Uterus (tissue), 4 donors: ENCODE results near the gene ABHD6. TPM values are rescaled to one million over a fixed set of nuclear protein-coding genes. Genes with fewer than 3 reads are reported as not detected.
A peak's percentile ranks its signal among the peaks of the same experiment; 100 is the strongest.
"Not testable (repeated sequence)": the region's sequence is repeated elsewhere in the genome, so short reads cannot be mapped to it uniquely, and the experiment has no call there.

Experiments used
- DNase-seq, 2 donors: peaks; one replicate each; pipeline ENCODE4 v3.0.0-alpha.2; 2019 to 2020
- H3K27ac ChIP-seq, 2 donors: fragments of 200-600 bp; sonication (generic); 1 replicate in 1 of 2; 2 replicates in 1 of 2; pipeline ENCODE4 v1.5.1; 2016 to 2018
- H3K27me3 ChIP-seq, 2 donors: fragments of 200-600 bp; sonication (generic); one replicate each; pipeline ENCODE4 v1.5.1; 2018 to 2019; ENCODE audit warnings: control low read depth in 1 of 2
- H3K36me3 ChIP-seq, 2 donors: fragments of 200-600 bp; sonication (generic); one replicate each; pipeline ENCODE4 v1.5.1; 2019; ENCODE audit warnings: control low read depth in 1 of 2
- H3K4me1 ChIP-seq, 2 donors: fragments of 200-600 bp; sonication (generic); one replicate each; pipeline ENCODE4 v1.5.1; 2018 to 2019; ENCODE audit warnings: control low read depth in 1 of 2
- H3K4me3 ChIP-seq, 2 donors: fragments of 200-600 bp; sonication (generic); 1 replicate in 1 of 2; 2 replicates in 1 of 2; pipeline ENCODE4 v1.5.1; 2018 to 2019; ENCODE audit warnings: mild to moderate bottlenecking in 1 of 2
- H3K9me3 ChIP-seq, 2 donors: fragments of 200-600 bp; sonication (generic); one replicate each; pipeline ENCODE4 v1.5.1; 2019; ENCODE audit warnings: control low read depth in 1 of 2
- POLR2A ChIP-seq, 2 donors: fragments of 450-650 bp; IDR thresholded peaks; one replicate each; pipeline ENCODE4 v1.6.1; 2016; ENCODE audit warnings: antibody characterized with exemption in 2 of 2, mild to moderate bottlenecking in 1 of 2, moderate library complexity in 1 of 2
- intact Hi-C: fragments of 100-400 bp; cut with DNase I; formaldehyde crosslinking; loops from one replicate; pipeline ENCODE4 v1.15.1; 2023; ENCODE audit warnings: low total_unique reads
- total RNA-seq, 4 donors: library from RNA; depleted of rRNA in 3 of 4; stranded (reverse); fragments of >200 nt in 3 of 4; gene quantifications; one replicate each; pipeline versions ENCODE4 v1.1.0 to v1.2.4, GENCODE V29; 2014 to 2023
- TF ChIP-seq, protein P1 (sequence below), 4 experiments: fragments of 200-600 bp in 2 of 4; fragments of 450-650 bp in 2 of 4; sonication (generic) in 2 of 4; IDR thresholded peaks; one replicate each; pipeline ENCODE4 v1.5.1; 2016 to 2019; ENCODE audit warnings: antibody characterized with exemption in 4 of 4, mild to moderate bottlenecking in 2 of 4, moderate library complexity in 1 of 4
- donor health status: DM: yes; HTN: yes; CAD: no.

ABHD6 gene
- total RNA-seq, 4 donors from 2014 or later: 6.7 to 20.6 (median 15.8) TPM

DNA sequence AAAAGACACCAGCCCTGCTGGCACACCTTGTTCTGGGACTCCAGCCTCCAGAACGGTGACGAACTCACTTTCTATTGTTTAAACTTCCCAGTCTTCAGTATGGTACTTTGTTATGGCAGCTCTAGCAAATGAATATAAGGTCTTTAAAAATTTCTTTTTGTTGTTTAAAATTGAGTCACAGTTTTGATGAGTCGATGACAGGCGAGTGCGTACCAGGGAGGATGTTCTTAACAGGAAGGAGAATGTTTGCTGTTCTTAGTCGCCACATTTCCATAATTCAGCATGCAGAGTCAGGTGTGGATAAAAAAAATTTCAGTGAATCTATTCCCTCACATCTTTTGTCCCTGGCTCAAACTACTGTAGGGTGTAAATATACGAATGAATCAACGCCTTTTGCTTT is 39.2 kb upstream of the ABHD6 start:
- DNase-seq: no peak
- TF ChIP-seq, protein P1, sequence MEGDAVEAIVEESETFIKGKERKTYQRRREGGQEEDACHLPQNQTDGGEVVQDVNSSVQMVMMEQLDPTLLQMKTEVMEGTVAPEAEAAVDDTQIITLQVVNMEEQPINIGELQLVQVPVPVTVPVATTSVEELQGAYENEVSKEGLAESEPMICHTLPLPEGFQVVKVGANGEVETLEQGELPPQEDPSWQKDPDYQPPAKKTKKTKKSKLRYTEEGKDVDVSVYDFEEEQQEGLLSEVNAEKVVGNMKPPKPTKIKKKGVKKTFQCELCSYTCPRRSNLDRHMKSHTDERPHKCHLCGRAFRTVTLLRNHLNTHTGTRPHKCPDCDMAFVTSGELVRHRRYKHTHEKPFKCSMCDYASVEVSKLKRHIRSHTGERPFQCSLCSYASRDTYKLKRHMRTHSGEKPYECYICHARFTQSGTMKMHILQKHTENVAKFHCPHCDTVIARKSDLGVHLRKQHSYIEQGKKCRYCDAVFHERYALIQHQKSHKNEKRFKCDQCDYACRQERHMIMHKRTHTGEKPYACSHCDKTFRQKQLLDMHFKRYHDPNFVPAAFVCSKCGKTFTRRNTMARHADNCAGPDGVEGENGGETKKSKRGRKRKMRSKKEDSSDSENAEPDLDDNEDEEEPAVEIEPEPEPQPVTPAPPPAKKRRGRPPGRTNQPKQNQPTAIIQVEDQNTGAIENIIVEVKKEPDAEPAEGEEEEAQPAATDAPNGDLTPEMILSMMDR (IDR thresholded peaks at IDR 0.05): no peak
- no peak for TF ChIP-seq POLR2A (IDR thresholded peaks at IDR 0.05)
- H3K4me1 ChIP-seq: no peaks in the 10 kb centered on the region
- no peaks in the 10 kb centered on the region for H3K27me3 ChIP-seq
- H3K4me3 ChIP-seq: no peak overlapping the region
- H3K27ac ChIP-seq: peak overlapping the region in 1 of 2 donors; percentile 55
- intact Hi-C loops: no loop called here
- H3K36me3 ChIP-seq: no peaks in the 10 kb centered on the region
- no peaks in the 10 kb centered on the region for H3K9me3 ChIP-seq

- Histone ChIP-seq H3K4me3 (no peak overlapping the region), H3K27ac (peak overlapping the region; percentile 47 to 55), H3K4me1 (no peaks in the 10 kb centered on the region), H3K9me3 (no peaks in the 10 kb centered on the region), H3K27me3 (no peaks in the 10 kb centered on the region), H3K36me3 (no peaks in the 10 kb centered on the region)
- DNase-seq: no peak
- intact Hi-C loops: no loop called here
- TF ChIP-seq POLR2A (IDR thresholded peaks at IDR 0.05): no peak
- TF ChIP-seq, protein P1 (IDR thresholded peaks at IDR 0.05): no peak
Observed at GRCh38 chr3:58198804-58199203, 38.8 kb upstream of the ABHD6 start.

DNA sequence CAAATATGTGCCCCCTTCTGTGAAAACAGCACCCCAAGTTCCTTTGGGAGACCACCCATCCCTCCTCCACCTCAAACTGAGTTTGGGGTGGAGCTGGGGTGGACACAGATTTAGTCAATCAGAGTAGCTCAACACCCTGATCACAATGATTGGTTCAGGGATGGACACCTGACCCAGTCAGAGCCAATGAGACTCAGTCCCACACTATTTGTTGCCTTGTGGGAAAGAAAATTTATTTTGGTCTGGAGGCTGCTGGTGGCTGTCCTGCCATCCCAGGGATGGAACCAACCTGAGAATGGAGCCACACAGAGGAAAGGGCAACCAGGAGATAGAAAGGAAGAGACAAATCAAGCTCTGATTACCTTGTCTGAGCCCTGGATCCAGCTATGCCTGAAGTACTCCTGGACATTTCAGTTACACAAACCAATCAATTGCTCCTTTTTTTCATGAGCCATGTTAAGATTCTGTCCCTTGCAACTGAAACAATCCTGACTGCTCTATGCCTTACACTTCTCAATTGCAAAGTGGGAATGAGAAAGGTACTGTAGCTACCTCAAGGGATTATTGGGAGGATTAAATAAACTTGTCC is 37.4 kb upstream of the ABHD6 start:
- no peak for DNase-seq
- Histone ChIP-seq H3K36me3 (no peaks in the 10 kb centered on the region), H3K9me3 (no peaks in the 10 kb centered on the region), H3K27ac (peak overlapping the region in 1 of 2 donors; percentile 55), H3K4me1 (no peaks in the 10 kb centered on the region), H3K27me3 (no peaks in the 10 kb centered on the region), H3K4me3 (no peak overlapping the region)
- intact Hi-C loops: no loop called here
- TF ChIP-seq, protein P1 (IDR thresholded peaks at IDR 0.05): no peak
- no peak for TF ChIP-seq POLR2A (IDR thresholded peaks at IDR 0.05)

GRCh38 chr3:58200846-58201355 is 36.7 kb upstream of the ABHD6 start:
- H3K36me3 ChIP-seq: no peaks in the 10 kb centered on the region
- peak overlapping the region; percentile 29 to 55 for H3K27ac ChIP-seq
- H3K4me1 ChIP-seq: no peaks in the 10 kb centered on the region
- no peaks in the 10 kb centered on the region for H3K27me3 ChIP-seq
- no peak for DNase-seq
- no peak for TF ChIP-seq POLR2A (IDR thresholded peaks at IDR 0.05)
- TF ChIP-seq, protein P1 (IDR thresholded peaks at IDR 0.05): no peak
- no peaks in the 10 kb centered on the region for H3K9me3 ChIP-seq
- H3K4me3 ChIP-seq: no peak overlapping the region
- intact Hi-C loops: no loop called here

DNA sequence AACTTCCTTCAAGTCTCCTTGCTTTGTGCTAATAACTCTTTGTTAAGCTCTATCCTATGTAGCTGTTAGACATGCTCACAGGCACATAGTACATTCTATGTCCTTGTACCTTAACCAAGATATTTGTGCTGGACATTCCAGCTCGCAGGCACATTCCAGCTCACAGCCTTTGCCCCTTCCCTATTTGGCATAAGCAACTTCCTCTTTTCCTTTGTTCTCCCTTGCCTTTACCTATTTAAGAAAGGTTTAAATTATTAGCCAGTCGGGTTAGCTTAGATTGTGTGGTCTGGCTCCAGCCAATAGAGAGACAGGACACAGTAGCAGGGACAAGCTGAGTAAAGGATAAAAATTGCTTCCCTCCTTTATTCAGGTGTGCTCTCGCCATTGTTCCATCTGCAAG is 36.1 kb upstream of the ABHD6 start:
- DNase-seq: not testable (repeated sequence)

More for the DNA sequence above, 36.1 kb upstream of the ABHD6 start:
- H3K9me3 ChIP-seq, intact Hi-C loops, H3K4me3 ChIP-seq, H3K4me1 ChIP-seq, H3K27me3 ChIP-seq, H3K36me3 ChIP-seq, H3K27ac ChIP-seq: not testable (repeated sequence)
